HG03095 (cell line): ENCODE measurements around the gene C1orf141.
"Not testable (repeated sequence)": the region's sequence is repeated elsewhere in the genome, so short reads cannot be mapped to it uniquely, and the experiment has no call there.

Source experiments
- ATAC-seq: cut with Tn5 transposase; IDR thresholded peaks from one replicate; pipeline ENCODE4 v1.9.1; 2021; ENCODE audit warnings: moderate library complexity; ENCODE audit not compliant: unreplicated experiment

C1orf141 gene

DNA sequence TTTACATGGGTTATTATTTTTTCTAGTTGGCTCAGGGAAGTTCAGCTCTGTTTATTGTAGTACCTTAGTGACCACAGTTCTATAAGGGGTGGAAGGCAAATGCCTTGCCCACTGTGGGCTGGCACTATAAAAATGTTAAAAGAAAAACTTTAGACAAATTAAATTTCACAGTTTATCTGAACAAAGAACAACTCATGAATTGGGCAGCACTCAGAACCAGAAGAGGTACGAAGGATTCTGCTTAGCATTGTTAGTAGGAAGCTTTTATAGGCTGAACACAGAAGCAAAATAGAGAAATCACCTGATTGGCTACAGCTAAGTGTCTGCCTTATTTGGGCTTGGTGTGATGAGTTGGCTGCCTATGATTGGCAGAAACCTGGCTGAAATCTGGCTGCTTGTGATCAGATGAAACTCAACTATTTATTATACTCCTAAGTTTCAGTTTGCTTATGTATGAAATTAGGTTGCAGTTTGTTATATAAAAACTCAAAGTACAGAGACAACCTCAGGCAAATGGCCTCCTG, 45.0 kb downstream of the C1orf141 start:
- ATAC-seq: no peak

GRCh38 chr1:67088440-67088839, 46.3 kb downstream of the C1orf141 start:
- no peak for ATAC-seq

GRCh38 chr1:67085326-67085725, 49.4 kb downstream of the C1orf141 start:
- no peak for ATAC-seq

DNA sequence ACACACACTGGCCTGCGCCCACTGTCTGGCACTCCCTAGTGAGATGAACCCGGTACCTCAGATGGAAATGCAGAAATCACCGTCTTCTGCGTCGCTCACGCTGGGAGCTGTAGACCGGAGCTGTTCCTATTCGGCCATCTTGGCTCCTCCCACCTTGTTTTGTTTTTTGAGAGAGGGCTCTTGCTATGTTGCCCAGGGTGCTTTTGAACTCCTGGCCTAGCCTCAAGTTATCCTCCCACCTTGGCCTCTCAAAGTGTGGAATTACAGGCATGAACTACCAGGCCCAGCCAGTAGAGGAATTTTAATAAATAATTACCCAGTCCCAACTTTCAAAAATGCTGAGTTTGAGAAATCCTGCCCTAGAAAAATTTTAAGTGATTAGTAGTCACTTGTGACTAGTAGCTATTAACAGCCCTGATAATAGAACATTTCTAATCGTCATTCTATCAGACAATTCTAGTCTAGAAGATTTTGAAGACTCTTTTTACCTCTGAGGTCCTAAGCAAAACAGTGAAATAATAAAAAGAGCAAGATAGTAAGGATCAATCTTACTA, 49.9 kb downstream of the C1orf141 start:
- no peak for ATAC-seq

DNA sequence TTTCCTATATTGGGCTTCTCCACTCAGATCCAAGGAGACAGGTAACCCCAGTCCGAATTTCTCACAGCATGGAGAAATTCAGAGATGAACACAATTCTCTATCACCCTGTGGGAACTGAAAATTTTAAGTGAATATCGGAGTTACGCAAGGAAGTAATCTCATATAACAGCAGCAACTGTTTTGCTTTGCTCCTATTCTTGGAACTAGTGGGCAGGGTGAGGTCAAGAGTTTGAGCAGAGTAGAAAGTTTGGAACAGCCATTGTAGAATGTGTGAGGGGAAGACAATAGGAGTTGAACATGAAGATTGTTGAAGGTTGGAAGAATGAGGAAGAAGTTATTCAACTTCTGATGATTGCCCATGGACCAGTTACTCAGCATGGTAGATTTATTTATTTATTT, 56.5 kb downstream of the C1orf141 start:
- no peak for ATAC-seq

DNA sequence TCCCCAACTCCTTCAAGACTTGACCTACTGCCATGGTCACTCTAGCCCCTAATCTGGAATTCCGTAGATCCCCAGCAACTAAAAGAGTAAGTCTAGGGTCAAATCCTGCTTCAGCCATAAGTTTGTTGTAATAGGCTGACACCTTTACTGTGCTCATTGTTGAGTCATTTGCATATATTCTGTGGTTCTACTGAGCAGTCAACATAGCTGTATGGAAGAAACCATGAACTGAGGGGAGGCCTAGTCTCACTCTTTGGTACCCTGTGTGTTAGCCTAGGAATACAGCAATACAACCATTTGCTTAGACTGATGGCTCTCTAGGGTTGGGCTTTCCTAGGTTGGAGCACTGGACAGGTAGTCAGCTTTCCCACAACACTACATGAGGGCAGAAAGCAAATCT, 57.2 kb downstream of the C1orf141 start:
- no peak for ATAC-seq

DNA sequence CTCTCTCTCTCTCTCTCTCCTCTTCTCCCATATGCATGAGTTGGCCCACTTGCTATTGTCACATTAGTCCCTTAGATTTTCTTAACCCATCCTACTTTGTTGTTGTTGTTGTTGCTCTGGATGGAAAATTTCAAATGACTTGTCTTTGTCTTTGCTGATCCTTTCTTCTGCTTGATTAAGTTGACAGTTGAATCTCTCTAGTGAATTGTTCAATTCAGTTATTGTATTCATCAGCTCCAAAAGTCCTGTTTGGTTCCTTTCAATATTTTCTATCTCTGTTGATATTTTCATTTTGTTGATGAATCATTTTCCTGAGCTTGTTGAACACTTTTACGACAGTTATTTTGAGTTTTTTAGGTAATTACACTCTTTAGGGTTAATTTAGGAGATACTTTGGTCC, 62.0 kb downstream of the C1orf141 start:
- no peak for ATAC-seq

GRCh38 chr1:67067655-67068054, 67.1 kb downstream of the C1orf141 start:
- ATAC-seq: not testable (repeated sequence)

DNA sequence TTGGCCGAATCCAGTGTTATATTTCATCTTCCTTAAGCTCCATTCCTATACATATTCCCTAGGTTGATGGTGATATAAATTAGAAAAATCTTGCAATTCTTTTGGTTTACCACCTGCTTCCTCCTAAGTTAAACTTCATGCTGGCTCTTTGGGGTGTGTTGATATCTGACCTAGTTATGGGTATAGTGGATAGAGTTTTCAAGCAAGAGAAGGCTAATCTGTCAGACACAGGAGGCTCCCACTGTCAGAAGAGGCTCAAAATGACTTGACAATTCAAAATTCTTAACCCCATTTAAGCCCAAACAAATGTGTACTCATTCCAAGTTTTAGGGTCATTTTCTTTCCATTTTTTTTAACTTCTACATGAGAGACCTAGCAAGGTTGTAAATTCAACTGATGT, 72.4 kb downstream of the C1orf141 start:
- ATAC-seq: no peak

- no peak for ATAC-seq
These were observed 73.5 kb downstream of the C1orf141 start for GRCh38 chr1:67061266-67061665.

DNA sequence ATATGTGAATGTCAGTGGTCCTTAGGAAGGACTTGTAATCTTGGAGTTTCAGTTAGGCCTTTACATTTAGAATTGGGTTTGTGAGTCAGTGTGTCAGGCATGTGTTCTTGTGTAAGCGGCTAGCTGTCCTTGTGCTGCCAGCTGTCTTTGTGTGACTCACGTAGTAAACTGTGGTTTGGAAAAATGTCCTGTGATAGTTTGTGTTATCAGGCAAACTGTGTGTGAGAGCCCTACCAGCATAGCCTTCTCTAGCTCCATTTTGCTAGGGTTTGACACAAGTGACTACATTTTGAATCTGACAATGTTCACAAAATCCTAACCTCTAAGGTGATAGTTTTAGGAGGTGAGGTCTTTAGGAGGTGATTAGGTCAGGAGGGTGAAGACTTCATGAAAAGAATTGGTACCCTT, 74.0 kb downstream of the C1orf141 start:
- ATAC-seq: no peak

DNA sequence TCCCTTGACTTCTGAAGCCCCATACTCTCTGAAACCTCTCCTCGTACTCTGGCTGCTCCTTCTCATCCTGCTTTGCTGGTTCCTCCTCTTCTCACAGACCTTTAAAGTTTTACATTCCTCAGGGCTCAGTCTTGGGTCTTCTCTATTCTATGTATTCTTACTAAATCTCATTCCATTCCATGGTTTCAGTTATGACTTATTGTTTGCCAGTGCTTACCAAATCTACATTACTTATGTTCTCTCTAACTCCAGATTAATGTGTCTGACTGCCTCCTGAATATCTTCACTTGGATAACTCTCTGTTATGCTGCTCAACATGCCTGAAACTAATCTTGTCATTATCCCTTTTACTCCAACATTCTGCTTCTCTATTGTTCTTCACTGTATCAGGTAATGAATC, 75.4 kb downstream of the C1orf141 start:
- no peak for ATAC-seq

DNA sequence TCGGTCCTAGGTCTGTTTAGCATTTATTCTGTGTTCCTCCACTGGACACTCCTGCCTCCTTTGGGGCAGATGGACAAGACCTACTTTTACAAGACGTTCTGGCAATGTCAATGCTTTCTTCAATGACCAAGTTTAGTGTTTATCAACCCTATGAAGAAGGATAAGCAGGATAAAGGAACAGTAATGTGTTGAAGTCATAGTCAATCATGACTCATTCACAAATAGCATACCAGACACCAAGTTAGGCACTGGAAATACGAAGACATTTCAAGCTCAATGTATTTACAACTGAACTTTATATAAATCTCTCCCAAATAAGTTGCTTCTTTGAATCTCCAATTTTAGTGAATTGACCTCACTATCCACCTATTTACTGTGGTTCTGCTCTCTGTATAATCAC, 76.0 kb downstream of the C1orf141 start:
- ATAC-seq: no peak

- ATAC-seq: no peak
These were observed 76.5 kb downstream of the C1orf141 start for GRCh38 chr1:67058242-67058641.

GRCh38 chr1:67053785-67054772, 80.7 kb downstream of the C1orf141 start, which contains the start of gene SLC35D1:
Gene SLC35D1, minus strand, starts transcription at chr1:67054148. Its CDS starts 135 bp downstream, at chr1:67054013.
- peak; percentile 82 for ATAC-seq

- ATAC-seq: peak; percentile 33
These were observed 81.3 kb downstream of the C1orf141 start for GRCh38 chr1:67053535-67053784.

- peak; percentile 28 for ATAC-seq
These were observed 81.8 kb downstream of the C1orf141 start for GRCh38 chr1:67052741-67053534.

- ATAC-seq: no peak
These were observed 83.6 kb downstream of the C1orf141 start for GRCh38 chr1:67051196-67051595.

GRCh38 chr1:67044631-67045270, 90.0 kb downstream of the C1orf141 start:
- no peak for ATAC-seq

DNA sequence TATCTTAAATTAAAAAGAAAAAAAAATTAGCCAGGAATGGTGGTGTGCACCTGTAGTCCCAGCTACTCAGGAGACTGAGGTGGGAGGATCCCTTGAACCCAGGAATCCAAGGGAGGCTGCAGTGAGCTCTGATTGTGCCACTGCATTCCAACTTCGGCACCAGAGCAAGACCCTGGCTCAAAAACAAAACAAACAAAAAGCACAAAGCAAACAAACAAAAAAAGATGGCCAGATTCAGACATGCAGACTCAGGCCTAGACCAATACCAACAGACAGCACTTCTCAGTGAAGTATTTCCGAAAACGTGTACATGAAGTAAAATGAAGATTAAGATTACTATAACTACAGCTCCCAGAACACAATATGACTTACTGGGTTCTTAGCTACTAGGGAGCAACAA, 91.4 kb downstream of the C1orf141 start:
- ATAC-seq: no peak
